Measurements from ENCODE around the gene CST7.

The CST7 gene

DNA sequence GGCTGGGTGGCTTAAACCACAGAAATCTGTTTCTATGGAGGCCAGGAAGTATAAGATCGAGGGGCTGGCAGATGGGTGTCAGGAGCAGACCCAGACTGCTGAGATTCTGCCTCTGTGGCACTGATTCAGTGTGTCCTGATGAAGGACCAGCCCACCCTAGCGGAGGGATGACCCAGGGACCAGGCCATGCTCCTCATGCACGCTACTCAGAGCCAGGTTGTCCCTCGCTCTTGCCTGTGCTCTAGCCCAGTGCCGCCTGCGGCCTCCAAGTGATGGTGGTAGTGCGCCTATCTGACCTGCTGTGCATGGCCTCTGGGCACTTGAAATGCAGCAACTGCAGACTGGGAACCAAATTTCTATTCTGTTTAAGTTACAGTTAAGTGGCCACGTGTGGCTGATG, 56.6 kb downstream of the CST7 start:
- TF ChIP-seq, protein P1, sequence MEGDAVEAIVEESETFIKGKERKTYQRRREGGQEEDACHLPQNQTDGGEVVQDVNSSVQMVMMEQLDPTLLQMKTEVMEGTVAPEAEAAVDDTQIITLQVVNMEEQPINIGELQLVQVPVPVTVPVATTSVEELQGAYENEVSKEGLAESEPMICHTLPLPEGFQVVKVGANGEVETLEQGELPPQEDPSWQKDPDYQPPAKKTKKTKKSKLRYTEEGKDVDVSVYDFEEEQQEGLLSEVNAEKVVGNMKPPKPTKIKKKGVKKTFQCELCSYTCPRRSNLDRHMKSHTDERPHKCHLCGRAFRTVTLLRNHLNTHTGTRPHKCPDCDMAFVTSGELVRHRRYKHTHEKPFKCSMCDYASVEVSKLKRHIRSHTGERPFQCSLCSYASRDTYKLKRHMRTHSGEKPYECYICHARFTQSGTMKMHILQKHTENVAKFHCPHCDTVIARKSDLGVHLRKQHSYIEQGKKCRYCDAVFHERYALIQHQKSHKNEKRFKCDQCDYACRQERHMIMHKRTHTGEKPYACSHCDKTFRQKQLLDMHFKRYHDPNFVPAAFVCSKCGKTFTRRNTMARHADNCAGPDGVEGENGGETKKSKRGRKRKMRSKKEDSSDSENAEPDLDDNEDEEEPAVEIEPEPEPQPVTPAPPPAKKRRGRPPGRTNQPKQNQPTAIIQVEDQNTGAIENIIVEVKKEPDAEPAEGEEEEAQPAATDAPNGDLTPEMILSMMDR (IDR thresholded peaks at IDR 0.05; ENCODE audit: low read depth, low read length) = no peak
- H3K4me3 ChIP-seq (ENCODE audit: low read depth, low read length) = no peak overlapping the region

DNA sequence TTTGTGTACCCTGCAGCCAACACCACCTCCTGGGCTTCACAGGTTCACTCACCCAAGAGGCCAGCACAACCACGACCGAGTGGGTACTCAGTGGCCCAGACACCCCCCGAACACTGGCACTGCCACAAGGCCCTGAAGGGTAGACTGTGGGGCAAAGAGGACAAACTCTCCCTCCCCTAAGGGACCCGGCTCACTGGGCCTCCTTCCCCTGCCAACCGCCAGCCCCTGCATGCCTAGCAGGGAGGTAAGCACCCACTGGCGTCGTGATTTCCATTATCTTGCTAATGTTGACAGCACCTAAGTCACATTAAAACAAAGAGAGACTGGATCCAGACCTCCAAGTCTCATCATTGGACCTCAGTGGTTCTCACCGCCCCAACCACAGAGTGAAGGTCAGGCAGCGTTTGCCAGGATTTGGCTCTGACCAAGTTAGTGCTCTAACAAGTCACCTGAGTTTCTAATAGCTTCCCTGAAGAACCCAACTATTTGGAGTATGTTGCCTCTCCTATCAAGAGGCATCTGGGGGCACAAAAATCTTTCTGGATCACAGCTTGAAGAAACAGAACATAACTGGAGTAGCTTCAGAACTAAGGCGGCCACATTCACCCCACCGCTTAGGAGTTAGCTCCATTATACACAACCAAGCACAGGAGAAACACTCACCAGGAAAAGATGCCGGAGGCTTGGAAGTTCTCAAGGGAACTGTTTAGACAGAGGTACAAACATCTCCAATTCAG, 57.5 kb downstream of the CST7 start:
- TF ChIP-seq, protein P1 (IDR thresholded peaks at IDR 0.05; ENCODE audit: low read depth, low read length) = no peak
- H3K4me3 ChIP-seq (ENCODE audit: low read depth, low read length) = no peak overlapping the region

DNA sequence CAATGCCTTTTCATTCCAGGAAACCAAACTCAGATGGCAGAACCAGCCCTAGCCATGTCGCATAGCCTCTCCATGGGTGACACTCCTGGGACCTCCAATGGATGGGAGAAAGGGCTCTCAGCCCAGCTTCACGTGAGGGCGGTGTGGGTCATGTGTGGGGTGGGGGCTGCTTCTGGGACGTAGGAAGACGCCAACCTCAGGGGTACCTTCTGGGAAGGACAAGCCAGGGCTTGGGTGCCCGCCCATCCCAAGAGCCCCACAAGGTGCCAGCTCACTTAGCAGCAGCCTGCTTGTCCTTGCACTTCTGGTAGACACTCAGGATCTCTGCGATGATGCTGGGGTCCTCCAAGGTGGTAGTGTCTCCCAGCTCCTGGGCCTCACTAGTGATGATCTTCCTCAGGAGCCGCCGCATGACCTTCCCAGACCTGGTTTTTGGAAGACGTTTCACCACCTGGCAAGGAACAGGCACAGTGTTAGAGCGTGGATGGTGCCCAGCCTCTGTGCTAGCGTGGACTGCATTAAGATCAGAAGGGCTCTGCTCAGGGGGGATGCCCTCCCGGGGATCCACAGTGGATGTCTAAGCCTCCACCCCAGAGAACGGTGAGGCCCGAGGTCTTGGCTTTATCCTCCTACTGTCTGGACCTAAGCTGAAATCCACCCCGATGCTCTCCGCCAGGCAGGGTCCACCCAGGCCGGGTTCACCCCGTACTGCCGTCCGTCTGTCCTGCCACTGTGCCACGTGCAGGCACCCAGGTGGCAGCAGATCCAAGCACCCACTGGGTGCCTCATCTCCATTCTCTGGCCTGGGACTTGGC, 58.6 kb downstream of the CST7 start:
- no peak overlapping the region for H3K4me3 ChIP-seq (ENCODE audit: low read depth, low read length)
- TF ChIP-seq, protein P1 (IDR thresholded peaks at IDR 0.05; ENCODE audit: low read depth, low read length) = no peak

DNA sequence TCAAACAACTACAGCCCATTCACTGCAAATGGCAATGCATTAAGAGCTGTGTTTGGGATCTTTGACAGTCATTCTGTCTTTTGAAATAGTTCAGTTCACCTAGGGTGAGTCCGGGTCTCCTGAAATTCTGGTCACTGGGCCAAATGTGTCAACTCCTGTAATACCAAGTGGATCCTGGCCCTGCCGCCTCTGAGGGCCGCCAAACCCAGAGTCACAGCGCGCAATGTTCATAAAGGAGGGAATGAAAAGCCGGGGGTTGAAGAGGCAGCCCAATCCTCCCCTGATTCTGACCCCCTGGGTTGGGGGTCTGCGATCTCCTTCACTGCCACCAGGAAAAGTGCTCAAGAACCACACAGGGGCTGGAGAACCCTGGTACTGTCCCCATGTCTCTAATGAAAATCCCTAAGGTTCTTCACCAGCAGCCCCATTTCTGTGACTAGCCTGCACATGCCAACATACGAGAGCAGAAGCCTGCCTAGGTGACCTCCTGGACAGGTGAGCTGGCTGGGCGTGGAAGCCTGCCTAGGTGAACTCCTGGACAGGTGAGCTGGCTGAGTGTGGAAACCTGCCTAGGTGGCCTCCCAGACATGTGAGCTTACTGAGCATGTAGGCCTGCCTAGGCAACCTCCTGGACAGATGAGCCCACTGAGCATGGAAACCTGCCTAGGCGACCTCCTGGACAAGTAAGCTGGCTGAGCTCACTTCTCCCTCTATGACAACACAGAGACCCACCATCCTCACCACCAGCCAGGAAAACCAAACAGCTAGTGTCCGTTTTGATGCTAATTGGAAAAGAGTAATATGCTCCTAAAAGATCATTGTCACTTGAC, 59.5 kb downstream of the CST7 start:
- TF ChIP-seq, protein P1 (IDR thresholded peaks at IDR 0.05; ENCODE audit: low read depth, low read length) = no peak
- H3K4me3 ChIP-seq (ENCODE audit: low read depth, low read length) = no peak overlapping the region
